HG02571 (cell line): Measurements from ENCODE around the gene TM7SF2.

Source experiments
- ATAC-seq: cut with Tn5 transposase; IDR thresholded peaks from one replicate; pipeline ENCODE4 v1.9.1; 2021; ENCODE audit warnings: mild to moderate bottlenecking, moderate library complexity; ENCODE audit not compliant: unreplicated experiment

Gene TM7SF2

DNA sequence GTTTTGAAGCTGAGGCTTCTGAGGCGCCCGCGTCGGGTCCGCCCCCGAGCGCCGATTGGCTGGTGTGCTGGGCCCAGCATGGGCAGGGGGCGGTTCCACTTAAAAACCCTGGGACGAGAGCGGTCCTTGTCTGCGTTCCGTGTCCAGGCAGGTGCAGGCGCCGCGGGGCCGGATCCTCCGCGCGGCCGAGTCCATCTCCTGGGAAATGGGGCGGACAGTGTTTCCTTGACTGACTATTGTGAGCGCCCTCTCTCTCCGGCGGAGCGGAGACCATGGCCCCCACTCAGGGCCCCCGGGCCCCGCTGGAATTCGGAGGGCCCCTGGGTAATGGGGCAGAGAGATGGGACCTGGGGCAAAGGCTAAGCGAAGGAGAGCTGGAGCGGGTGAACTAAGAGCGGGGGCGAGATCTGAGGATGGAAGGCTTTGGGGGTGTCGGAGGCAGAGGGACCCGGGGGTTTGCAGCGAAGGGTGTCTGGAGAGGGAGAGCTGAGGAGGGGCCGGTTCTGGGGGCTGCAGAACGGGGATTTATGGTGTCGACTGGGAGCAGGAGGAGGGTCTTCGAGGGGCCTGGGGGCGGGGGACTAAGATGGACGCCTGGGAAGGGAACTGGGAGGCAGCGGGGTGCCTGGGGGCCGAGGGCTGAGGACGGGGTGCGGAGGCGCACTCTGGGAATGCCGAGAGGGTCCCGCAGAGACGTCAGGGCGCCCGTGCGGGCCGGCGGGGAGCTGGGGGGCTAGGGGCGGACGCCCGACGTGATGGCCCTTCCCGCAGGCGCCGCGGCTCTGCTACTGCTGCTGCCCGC, at the start of gene TM7SF2:
Gene TM7SF2, plus strand, starts transcription at position 129 of the 802 bp plus-strand sequence. Its CDS starts 144 bp downstream, at position 273.
- ATAC-seq, result peak; percentile 53

GRCh38 chr11:65063532-65063931, 48.1 kb upstream of the TM7SF2 start:
- no peak for ATAC-seq

- no peak for ATAC-seq
These were observed 46.8 kb upstream of the TM7SF2 start for GRCh38 chr11:65064847-65065240.

GRCh38 chr11:65065851-65066250, 45.8 kb upstream of the TM7SF2 start:
- ATAC-seq, result no peak

DNA sequence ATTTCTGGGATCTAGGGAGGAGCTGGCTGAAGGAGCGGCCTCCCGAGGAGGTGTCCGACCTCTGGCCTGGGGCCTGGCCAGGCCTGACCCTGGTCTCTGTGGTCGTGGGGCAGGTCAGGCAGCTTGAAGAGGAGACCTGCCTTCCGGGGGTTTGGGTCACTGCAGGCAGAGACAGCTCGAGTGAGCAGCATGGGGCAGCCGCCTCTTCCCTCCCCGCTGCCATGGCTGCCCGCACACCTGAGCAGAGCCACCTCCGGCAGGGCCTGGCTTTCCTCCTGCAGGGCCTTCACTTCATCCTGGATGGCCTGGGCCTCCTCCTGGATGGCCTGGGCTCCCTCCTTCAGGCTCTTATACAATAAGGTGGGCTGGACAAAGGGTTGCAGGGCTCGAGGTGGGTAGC, 45.4 kb upstream of the TM7SF2 start:
- ATAC-seq, result no peak

GRCh38 chr11:65066805-65067291, 44.8 kb upstream of the TM7SF2 start:
- ATAC-seq, result no peak

DNA sequence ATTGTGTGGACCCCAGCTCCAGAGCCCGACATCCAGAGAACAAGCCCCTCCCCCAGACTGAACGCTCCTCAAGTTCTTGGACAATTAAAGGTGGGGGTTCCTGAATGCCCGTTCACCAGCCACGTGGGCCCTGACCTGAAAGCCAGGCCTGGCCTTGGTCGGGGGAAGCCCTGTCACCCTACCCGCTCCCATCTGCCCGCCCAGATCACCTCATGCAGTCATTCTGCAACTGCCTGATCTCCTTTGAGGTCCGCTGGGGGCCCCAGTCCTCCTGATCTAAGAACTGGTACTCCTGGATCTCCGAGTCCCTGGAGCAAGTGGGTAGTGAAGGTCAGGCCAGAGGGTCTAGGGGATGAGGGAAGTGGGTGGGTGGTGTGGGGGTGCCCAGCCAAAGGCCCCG, 44.2 kb upstream of the TM7SF2 start:
- ATAC-seq, result no peak

DNA sequence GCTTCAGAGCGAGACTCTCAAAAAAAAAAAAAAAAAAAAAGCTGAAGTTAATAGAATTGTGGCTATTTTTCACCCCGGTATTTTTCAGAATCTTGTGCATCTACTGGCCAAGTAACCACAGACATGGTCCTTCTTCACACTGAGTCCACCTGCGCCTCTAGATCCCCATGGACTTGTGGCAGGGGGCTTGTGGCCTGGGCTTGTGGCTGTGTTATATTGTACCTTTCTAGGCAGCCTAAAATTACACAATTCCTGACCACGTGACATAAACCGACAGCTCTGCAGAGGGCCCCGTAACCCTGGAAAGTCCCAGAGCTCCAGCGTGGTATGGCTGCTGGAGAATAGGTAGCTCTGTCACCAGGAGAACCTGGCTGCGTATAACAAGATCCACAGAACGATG, 42.5 kb upstream of the TM7SF2 start:
- ATAC-seq, result no peak

- ATAC-seq, result no peak
These were observed 39.6 kb upstream of the TM7SF2 start for GRCh38 chr11:65071907-65072630.

- no peak for ATAC-seq
These were observed 39.1 kb upstream of the TM7SF2 start for GRCh38 chr11:65072631-65072966.

GRCh38 chr11:65077451-65077850, 34.2 kb upstream of the TM7SF2 start:
- ATAC-seq, result no peak

DNA sequence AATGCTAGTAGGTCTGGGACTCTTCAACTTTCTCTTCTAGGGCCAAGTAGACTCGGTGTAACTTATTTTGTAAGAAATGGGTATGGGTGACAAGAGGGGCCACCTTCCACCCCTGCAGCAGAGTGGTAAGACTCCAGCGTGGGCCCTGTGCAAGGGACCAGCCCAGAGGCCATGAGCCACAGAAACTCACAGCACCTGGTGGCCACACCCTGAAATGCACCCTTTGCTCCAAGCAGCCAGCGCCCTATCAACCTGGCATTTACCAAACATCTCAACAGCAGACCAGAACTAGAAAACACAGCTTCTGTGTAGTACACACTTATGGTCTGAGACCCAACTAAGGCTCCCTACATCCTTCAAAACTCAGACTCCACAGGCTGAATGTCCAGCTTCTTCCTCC, 33.5 kb upstream of the TM7SF2 start:
- no peak for ATAC-seq

DNA sequence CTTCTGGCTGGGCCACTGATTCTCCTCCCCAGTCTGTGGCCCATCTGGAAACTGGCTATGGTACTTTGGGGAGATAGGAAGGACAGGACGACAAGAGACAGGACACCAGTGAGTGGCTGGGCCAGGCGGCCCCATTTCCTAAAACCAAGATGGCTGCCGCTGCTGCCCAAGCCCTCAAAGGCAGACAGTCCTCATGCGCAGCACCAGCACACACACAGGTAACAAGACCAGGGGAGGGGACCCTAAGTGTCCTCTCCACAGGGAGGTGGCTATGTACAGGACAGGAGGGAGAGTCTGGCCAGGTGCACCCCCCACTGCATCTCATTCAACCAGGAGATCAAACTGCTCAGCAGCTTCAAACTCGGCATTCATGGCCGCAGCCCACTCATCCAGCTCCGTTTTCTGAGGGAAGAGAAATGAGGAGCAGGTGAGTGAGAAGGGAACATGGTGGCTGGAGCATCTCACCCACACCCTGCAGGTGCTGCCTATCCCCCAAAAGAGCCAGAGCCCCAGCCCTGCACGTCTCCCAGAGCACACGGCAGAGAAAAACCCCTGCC, 32.8 kb upstream of the TM7SF2 start:
- ATAC-seq, result no peak

DNA sequence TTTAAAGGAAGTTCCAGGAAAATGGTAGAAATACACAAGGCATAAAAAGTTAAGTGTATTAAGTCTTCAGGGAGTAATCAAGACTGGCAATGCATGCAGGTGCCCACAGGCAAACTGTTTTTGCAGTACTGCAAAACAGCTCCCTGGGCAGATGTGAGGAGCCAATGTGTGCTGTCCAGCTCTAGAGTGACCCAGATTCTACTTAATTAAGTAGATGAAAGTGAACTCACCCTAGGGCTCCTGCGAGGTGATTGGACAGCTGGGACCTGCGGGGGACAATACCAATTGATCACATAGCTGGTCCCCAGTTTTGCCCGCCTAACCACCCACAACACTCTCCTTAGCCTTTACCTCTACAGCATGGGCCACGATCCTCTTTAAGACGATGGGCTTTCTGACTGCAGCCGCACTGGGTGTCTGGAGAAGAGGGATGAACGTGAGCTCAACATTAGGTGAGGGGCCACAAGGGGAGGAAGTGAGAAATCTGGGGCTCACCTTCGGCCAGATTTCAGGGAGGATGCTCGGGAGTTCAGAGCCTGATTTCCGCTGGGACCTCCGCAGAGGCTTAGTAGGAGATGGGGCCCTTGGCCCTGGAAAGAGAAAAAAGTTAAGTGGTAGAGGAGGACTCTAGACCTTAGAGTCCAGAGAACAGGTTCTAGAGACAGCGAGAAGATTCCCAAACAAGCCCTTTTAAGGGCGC, 28.4 kb upstream of the TM7SF2 start:
- no peak for ATAC-seq

GRCh38 chr11:65083834-65084597, 27.7 kb upstream of the TM7SF2 start, which contains the start of the genes CDCA5 and ZFPL1:
Gene CDCA5 (minus strand): TSS chr11:65084040. CDS start chr11:65083978, 62 bp downstream.
Gene ZFPL1 (plus strand): TSS chr11:65084222. CDS start chr11:65084699, 477 bp downstream.
- peak; percentile 73 for ATAC-seq

GRCh38 chr11:65084598-65085375, 26.9 kb upstream of the TM7SF2 start:
- ATAC-seq, result no peak

DNA sequence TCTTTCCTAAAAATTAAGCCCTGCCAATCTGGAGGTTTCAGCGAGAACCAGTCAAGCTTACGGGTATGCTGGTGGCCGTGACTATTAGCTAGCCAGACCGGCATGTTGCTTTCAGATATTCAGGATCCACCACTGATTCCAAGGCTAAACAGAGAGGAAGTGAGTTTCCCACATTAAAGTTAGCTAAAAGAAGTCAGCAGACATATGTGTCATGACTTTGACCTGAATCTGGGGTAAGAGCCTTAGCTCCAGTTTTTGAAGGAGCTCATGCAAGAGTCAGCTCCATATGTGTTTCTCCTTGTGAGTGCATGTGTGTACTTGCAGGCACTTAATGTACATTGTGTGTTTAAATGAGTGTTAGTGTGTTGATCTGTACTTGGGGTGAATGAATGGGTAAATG, 26.2 kb upstream of the TM7SF2 start:
- no peak for ATAC-seq

- no peak for ATAC-seq
These were observed 24.9 kb upstream of the TM7SF2 start for GRCh38 chr11:65086809-65087208.

DNA sequence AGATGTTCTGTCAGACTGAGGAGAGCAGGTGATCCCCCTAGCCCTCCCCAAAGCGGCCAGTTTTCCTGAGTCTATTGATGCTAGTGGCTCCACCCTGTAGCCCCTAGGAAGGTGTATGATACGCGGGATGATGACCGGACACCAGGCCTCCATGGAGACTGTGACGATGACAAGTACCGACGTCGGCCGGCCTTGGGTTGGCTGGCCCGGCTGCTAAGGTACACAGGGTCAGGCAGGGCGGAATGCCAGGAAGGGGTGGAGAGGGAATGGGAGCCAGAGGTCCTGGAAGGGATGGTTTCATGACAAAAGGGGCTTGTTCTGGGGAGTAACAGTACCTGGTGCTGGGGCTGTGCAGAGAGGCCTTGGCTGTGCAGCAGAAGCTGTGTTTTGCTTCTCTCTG, 24.5 kb upstream of the TM7SF2 start:
- ATAC-seq, result no peak

GRCh38 chr11:65087827-65088226, 23.8 kb upstream of the TM7SF2 start:
- ATAC-seq, result no peak
